Breast epithelium (tissue), 3 donors: ENCODE measurements around the gene NDUFAF3.

Experiments
- CTCF ChIP-seq, 3 donors: fragments of 450-650 bp; IDR thresholded peaks; one replicate each; pipeline ENCODE4 v1.5.1; 2016 to 2017; ENCODE audit warnings: antibody characterized with exemption in 3 of 3, mild to moderate bottlenecking in 3 of 3, moderate library complexity in 3 of 3
- POLR2AphosphoS5 ChIP-seq, 3 donors: sonication (generic); formaldehyde crosslinking; IDR thresholded peaks; one replicate each; pipeline ENCODE4 v1.6.1; 2017; ENCODE audit warnings: antibody characterized with exemption in 3 of 3

- TF ChIP-seq CTCF (IDR thresholded peaks at IDR 0.05) (no peak), POLR2AphosphoS5 (IDR thresholded peaks at IDR 0.05) (no peak)
These were observed 20.8 kb upstream of the NDUFAF3 start for GRCh38 chr3:49001155-49001554.
